Left ventricle myocardium superior (tissue), 1 donor: Measurements from ENCODE around the gene PHACTR1. TPM values are rescaled to one million over a fixed set of nuclear protein-coding genes. Genes with fewer than 3 reads are reported as not detected.

ENCODE experiments used
- ATAC-seq: fragments of 200-7000 bp; cut with Tn5 transposase; one replicate; pipeline ENCODE4 v1.9.1; 2020; ENCODE audit warnings: mild to moderate bottlenecking, moderate library complexity
- DNase-seq: peaks from one replicate; pipeline ENCODE4 v3.0.0-alpha.2; 2020
- intact Hi-C: fragments of 100-400 bp; cut with micrococcal nuclease; formaldehyde crosslinking; loops from one replicate; pipeline ENCODE4 v1.11.0; 2022
- total RNA-seq: library from RNA; stranded (reverse); fragmentation: NEBNext Ultra II Directional; extraction: Animal tissue kit (Norgen Biotek cat#: 25700); gene quantifications from one replicate; pipeline ENCODE4 v1.2.1, GENCODE V29; 2021
- donor health status: DM: no; HTN: yes; CAD: no; lungs with severe emphysema.

PHACTR1 gene
- total RNA-seq, 1 donor from 2014 or later = 124 TPM

- ATAC-seq = peak; percentile 28
- intact Hi-C loops = no loop called here
Observed at GRCh38 chr6:13184547-13184946, 468.0 kb downstream of the PHACTR1 start.

GRCh38 chr6:13186861-13187260, 470.3 kb downstream of the PHACTR1 start:
- intact Hi-C loops = no loop called here
- ATAC-seq (no peak), DNase-seq (no peak)

More at GRCh38 chr6:13184547-13184946, 468.0 kb downstream of the PHACTR1 start:
- DNase-seq = no peak

GRCh38 chr6:13187692-13188091, 471.1 kb downstream of the PHACTR1 start:
- DNase-seq (no peak), ATAC-seq (no peak)
- intact Hi-C loops = no loop called here

DNA sequence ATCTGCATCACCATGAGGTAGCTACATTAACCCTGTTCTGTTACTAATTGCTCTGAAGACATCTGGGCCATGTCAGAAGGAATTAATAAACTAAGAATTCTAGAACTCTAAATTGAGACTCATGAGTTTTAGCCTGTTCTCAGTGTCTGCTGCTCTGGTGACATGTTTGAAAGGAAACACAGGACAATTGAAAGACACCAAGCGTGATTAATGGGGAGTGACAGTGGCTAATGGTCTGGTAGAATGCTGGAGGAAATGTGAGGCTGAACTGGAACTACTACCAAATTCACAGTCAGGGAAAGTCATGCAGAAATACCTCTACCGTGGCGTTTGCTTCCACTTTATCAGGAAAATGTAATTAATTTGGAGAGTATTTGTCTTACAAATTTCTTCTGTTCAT, 471.7 kb downstream of the PHACTR1 start:
- no peak for DNase-seq
- intact Hi-C loops = no loop called here
- ATAC-seq = no peak

DNA sequence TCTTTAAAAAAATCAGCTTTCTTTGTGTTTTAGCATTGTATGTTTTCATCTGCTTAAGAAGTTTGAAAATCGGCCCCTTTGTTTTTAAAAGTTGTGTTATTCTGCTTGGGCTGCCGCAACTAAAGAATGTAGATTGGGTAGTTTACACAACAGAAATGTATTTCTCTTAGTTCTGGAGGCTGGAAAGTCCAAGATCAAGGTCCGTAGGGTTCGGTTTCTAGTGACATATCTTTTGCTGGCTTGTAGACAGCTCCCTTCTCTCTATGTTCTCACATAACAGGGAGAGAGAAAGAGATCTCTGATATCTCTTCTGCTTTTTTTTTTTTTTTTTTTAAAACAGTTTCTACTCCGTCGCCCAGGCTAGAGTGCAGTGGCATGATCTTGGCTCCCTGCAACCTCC, 473.1 kb downstream of the PHACTR1 start:
- ATAC-seq = no peak
- intact Hi-C loops = no loop called here
- DNase-seq = no peak

DNA sequence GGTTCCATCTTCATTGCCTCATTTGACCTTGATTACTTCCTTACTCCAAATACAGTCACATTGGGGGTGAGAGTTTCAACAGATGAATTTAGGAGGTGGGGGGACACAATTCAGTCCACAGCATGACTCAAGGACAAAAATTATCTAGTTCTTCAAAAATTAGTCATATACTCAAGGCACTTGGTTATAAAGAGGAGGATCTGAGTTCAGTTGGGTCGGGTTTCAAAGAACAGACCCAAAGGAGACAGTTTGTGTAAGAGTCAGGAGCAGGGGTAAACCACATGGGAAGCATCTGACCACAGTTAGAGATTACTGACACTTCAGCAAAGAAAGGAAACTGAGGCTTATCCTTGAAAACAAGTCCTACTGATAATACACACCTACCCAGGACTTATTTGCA, 473.8 kb downstream of the PHACTR1 start:
- no peak for DNase-seq
- ATAC-seq = no peak
- intact Hi-C loops = no loop called here

DNA sequence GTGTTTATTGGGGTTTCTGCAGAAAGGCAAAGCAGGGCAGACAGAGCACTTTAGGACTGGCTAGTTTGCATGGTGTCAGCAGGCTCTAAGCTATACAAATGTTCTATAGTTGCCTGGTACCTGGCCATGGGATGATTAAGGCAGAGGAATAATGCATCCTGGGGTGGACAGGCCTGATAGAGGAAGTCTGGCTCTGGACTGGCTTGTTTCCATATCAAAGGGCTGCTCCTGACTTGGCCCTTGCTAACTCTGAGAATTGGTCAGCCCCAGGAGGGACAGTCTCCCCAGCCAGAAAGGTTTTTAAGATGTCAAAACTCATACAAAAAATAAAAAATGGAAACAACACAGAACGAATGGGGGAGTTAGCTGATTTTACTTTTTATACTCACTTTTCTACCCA, 474.9 kb downstream of the PHACTR1 start:
- DNase-seq = no peak
- ATAC-seq = peak; percentile 44
- intact Hi-C loops = no loop called here

DNA sequence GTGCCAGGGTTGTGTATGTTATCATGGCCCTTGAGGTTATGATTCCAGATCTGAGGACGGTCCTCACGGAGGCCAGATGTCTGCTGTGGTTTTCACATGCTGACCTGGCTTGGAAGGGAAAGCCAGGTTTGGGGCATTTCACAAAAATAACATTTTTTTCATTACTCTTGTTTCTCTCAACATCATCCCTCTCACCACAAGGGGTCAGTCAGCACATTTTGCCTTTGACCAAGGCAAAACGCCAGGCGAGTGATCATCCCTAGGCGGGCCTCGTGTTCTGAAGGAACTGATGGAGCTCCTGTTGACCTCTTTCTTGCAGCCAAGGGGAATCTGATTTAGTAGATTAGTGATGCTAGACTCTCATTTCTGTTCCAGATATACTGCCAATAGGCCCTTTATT, 478.3 kb downstream of the PHACTR1 start:
- DNase-seq (peak; percentile 41), ATAC-seq (peak; percentile 37)
- intact Hi-C loops = no loop called here

DNA sequence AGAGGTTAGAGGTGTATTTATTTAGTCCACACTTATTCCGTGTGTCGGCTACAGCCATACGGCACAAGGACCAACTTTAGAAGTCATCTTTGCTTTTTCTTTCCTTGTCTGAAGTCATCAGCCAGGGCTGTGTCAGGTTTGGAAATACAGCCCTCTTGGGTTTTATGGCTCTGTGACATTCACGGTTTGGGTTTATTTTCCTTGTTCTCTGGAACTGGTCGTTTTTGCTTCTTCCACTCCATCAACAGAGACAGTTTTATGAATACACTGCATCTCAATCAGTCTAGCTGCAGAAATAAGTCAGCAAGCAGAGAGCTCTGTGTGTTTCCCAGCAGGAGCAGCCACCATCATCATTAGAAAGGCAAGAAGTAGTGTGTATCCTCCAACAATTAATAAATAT, 479.2 kb downstream of the PHACTR1 start:
- intact Hi-C loops = no loop called here
- no peak for DNase-seq
- no peak for ATAC-seq

DNA sequence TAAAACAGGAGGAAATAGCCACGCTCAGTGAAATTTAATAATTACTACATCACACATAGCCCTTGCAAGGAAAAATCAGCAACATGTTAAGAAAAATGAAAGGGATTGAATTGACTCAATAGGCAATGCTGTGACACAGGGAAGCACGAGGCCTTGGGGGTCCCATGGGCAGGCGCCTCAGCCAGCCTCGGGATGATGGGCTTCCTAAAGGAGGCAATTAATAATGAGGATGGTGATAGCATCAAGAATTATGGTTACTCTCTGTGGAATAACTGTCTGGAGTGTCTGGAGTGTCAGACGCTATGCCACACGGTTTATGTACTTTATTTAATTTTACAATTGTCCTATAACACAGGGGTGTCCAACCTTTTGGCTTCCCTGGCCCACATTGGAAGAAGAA, 481.6 kb downstream of the PHACTR1 start:
- DNase-seq (no peak), ATAC-seq (no peak)
- intact Hi-C loops = no loop called here

DNA sequence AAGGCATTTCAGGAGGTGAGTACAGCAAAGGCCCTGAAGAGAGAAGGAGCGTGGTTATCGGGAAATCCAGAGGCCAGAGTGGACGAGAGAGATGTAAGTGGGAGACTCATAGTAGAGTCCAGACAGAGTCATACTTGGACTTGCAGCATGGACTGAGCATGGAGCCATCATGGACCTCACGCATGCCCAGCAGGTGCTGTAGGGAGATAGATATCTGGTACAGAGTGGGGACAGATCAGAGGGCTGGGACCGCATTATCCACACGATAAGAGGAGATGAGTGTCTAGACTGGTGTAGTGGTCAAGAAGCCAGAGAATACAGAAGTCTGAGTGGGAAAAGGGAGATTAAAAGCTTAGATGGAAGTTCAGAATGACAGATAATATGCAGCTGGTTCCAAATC, 484.8 kb downstream of the PHACTR1 start:
- no peak for ATAC-seq
- intact Hi-C loops = no loop called here
- no peak for DNase-seq

DNA sequence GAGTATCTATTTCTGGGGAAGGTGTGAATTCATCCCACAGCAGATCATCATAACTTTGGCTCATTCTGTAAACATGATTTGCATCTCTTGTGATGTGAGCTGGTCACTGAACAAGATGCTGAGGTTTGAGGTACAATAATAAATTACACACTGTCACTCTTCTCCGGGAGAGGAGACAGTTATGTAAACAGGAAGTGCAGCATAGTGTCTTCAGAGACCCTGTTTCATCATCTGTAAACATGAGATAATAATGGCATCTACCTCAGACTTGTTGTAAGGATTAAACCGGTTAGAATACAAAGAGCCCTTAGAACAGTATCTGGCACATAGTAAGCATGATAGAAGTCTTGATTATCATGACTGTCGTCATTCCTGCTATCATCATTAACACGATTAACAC, 486.6 kb downstream of the PHACTR1 start:
- intact Hi-C loops = no loop called here
- no peak for DNase-seq
- ATAC-seq = no peak

DNA sequence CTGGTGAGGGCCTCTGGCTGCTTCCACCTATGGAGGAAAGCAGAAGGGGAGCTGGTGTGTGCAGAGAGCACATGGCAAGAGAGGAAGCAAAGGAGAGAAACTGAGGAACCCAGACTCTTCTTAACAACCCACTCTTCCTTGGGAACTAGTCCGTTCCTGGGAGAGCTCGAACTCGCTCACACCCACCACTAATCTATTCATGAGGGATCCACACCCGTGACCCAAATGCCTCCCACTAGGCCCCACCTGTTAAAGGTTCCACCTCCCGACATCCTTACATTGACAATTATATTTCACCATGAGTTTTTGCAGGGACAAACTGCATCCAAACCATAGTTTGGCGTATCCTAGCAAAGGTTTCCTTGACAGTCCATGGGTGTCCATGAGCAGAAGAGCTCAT, 488.5 kb downstream of the PHACTR1 start:
- intact Hi-C loops = no loop called here
- DNase-seq = no peak
- no peak for ATAC-seq

DNA sequence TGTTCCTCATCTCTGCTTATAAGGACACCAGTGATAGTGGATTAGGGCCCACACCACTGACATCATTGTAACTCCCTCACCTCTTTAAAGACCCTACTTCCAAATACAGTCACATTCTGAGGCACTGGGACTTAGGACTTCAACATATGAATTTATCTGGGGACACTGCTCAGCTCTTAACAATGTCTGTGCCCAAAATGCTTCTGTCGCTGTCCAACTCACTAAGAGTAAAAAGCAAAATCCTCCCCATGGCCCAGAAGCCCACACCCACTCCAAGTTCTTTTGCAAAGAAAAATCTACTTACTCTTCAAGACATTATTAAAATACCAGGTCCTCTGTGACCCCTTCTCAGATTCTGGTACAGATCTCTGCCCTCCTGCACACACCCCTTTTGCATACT, 495.5 kb downstream of the PHACTR1 start:
- no peak for ATAC-seq
- intact Hi-C loops = no loop called here
- DNase-seq = no peak

- intact Hi-C loops = no loop called here
- ATAC-seq (no peak), DNase-seq (no peak)
Observed at GRCh38 chr6:13212538-13212937, 496.0 kb downstream of the PHACTR1 start.

DNA sequence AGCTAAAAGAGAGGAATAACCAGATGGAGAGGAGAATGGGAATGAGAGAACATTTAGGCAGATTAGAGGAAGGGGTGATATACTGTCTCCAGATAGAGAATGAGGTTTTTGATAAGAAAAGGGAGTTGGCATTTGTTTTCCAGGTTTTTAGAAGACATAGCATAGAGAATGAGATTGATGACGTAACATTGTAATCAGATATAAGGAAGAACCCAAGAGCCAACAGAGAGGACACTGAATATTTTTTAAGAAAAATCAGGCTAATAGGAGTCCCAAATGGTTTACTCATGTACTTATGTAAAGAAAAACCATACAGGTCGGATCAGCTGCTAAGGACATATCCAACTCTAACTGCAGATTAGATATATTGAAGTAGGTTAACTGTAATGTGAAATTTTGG, 498.8 kb downstream of the PHACTR1 start:
- ATAC-seq (no peak), DNase-seq (no peak)
- intact Hi-C loops = no loop called here

DNA sequence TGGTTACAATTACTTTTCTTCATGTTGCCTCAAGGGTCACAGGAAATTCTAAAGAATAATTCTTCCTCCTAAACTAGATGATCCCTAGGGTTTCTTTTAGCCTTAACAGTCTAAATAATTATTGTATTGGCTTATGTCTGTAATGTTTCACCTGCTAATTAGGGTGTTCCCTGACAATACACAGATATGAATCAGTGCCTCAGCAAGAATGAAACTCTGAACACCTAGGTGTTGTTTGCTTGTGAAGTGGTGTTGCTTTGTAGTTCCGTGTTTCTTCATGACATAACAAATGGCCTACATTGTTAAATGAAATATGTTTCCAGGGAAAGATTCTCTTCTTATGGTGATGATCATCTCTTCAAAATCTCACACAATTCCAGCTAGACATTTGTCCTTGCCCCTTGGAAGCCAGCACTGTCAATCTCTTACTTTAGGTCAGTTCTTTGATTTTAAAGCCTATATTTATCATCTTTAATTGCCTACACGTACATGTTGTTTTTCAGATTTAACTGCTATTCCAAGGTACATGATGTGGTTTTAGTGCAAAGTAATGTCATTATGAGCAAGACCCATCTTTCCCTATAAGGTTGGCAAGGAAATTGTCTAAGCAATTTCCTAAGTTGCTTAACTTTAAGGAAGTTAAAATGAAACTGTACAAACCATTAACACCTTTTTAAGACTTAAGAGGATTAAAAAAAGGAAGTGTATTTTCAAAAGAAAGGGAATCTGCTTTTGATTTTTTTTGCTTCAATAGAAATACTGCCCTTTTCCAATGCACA, 499.9 kb downstream of the PHACTR1 start:
- ATAC-seq (no peak), DNase-seq (no peak)
- intact Hi-C loops = no loop called here

- no peak for DNase-seq
- intact Hi-C loops = no loop called here
- peak; percentile 62 for ATAC-seq
Observed at GRCh38 chr6:13217206-13217905, 500.8 kb downstream of the PHACTR1 start.

GRCh38 chr6:13220266-13220665, 503.7 kb downstream of the PHACTR1 start:
- ATAC-seq (no peak), DNase-seq (no peak)
- intact Hi-C loops = no loop called here

GRCh38 chr6:13222048-13222447, 505.5 kb downstream of the PHACTR1 start:
- DNase-seq (no peak), ATAC-seq (no peak)
- intact Hi-C loops = no loop called here

- intact Hi-C loops = no loop called here
- DNase-seq (no peak), ATAC-seq (no peak)
Observed at GRCh38 chr6:13226071-13226470, 509.5 kb downstream of the PHACTR1 start.
